Measurements from ENCODE around the gene SYNE1.

DNA sequence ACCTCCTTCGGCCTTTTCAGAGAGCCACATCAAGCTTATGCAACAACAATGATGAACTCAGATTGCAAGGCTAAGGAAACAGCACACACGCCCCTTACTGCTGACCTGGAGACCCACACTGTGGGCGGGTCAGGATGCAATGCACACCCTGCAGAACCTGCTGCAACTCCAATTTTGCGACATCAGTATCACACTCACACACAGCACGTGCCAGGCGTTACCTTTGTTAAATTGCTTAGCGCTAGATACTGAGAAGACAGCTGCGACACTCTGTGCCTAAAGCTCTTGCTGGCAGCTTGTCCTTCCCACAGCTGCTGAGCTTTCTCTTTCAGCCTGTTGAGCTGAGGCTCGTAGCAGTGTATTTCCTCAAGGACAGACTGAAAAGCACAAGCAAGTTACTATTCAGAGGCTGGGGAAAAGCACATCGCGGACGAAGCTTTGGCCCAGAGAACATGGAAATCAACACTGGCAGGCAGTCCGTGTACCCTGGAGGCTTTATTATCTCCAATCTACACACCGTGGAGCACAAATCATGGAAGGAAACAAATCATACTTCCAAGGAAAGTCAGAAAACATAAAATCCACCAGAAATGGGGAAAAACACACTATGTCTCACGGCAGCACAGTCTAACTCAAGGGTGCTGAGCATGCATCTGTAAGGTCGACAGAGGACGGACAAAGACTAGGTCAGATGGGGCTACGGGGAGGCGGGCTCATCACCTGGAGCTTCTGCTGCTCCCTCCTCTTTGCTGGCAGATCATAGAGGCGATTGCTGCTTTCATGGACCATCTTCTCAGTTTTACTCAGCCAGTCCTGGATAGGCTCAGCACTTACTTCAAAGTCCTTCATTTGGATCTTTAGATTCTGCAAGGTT, 268.2 kb downstream of the SYNE1 start:
- no peak for TF ChIP-seq POLR2A (IDR thresholded peaks at IDR 0.05; ENCODE audit: low read length)
- no peak for TF ChIP-seq GATA1 (IDR thresholded peaks at IDR 0.05; ENCODE audit: low read depth, low read length)

All from erythroblast (primary cell).